ENCODE results near the gene ANKHD1. TPM values are rescaled to one million over a fixed set of nuclear protein-coding genes. Genes with fewer than 3 reads are reported as not detected.

Gene ANKHD1
- polyA plus RNA-seq, 1 donor from 2014 or later: 61.8 TPM

DNA sequence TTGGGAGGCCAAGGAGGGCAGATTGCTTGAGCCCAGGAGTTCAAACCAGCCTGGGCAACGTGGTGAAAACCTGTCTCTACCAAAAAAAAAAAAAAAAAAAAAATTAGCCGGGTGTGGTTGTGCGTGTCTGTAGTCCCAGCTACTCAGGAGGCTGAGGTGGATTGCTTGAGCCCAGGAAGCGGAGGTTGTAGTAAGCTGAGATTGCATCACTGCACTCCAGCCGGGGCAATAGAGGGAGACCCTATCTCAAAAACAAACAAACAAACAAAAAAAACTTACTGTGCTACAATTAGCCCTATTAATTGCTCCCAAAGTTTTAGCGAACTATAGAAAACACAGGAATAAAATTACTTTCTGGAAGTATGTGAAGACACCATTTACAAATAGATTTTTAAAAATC lies 67.6 kb downstream of the ANKHD1 start:
- no peaks in the 10 kb centered on the region for H3K79me2 ChIP-seq (replicated peaks; ENCODE audit: insufficient read depth, low read length)
- no peaks in the 10 kb centered on the region for H3K36me3 ChIP-seq (ENCODE audit: insufficient read depth, low read length)
- no peaks in the 10 kb centered on the region for H3F3A ChIP-seq (ENCODE audit: insufficient read depth, low read length, poor library complexity, severe bottlenecking)
- no peaks in the 10 kb centered on the region for H3K9me2 ChIP-seq (ENCODE audit: insufficient read depth, low read length)
- no peak overlapping the region for H2AFZ ChIP-seq (ENCODE audit: low read depth, low read length)
- no peak overlapping the region for H3K9ac ChIP-seq (ENCODE audit: low read length)
- H3K4me2 ChIP-seq (ENCODE audit: low read length): no peak overlapping the region
- H3K27ac ChIP-seq (ENCODE audit: low read length): no peak overlapping the region
- no peaks in the 10 kb centered on the region for H3K27me3 ChIP-seq (ENCODE audit: insufficient read depth, low read depth, low read length)
- TF ChIP-seq SMC3 (conservative IDR thresholded peaks at IDR 0.05; ENCODE audit: poor library complexity) (no peak), EP300 (conservative IDR thresholded peaks at IDR 0.05; ENCODE audit: poor library complexity, severe bottlenecking) (no peak), POLR2AphosphoS5 (IDR thresholded peaks at IDR 0.05) (no peak), MXI1 (conservative IDR thresholded peaks at IDR 0.05; ENCODE audit: poor library complexity, severe bottlenecking) (no peak), REST (IDR thresholded peaks at IDR 0.05; ENCODE audit: borderline replicate concordance) (no peak)
- no peak overlapping the region for H3K4me3 ChIP-seq (ENCODE audit: low read length)
- H3K9me3 ChIP-seq (ENCODE audit: low read length): no peaks in the 10 kb centered on the region
- no peaks in the 10 kb centered on the region for H4K20me1 ChIP-seq (ENCODE audit: insufficient read depth)

DNA sequence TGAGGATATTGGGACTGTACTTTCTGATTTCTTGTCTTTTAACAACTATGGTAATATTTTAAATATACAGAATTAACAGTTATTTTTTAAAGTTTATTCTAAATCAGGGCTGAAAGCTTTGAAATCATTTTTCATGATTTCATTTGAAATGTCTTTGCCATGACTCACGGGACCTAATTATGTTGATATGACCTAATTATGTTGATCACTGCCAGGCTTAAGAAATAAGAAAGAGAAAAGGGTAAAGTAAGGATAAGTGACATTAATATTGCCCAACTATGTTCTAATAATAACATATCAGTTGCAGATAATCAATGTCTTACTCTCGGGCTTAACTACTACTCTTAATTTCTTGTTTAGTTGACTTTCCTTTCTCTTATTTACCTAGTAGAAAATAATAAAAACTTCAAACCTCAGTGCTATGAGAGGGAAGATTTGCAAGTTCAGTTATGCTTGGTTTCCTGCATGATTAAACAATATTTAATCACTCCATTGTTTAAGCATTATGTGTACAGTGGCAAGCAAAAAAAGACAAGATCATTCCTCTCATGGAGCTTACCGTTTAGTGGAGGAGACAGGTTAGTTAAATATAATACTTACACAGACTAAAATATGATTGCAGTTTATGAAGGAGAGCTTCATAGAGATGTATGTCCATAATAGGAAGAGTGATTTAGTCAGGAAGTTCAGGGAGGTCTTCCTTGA lies 78.8 kb downstream of the ANKHD1 start:
- Histone ChIP-seq H3K36me3 (ENCODE audit: insufficient read depth, low read length) (peaks cover 3% of the 10 kb centered on the region), H3K27me3 (ENCODE audit: insufficient read depth, low read depth, low read length) (no peaks in the 10 kb centered on the region), H3F3A (ENCODE audit: insufficient read depth, low read length, poor library complexity, severe bottlenecking) (no peaks in the 10 kb centered on the region), H3K79me2 (replicated peaks; ENCODE audit: insufficient read depth, low read length) (no peaks in the 10 kb centered on the region), H3K4me3 (ENCODE audit: low read length) (no peak overlapping the region), H4K20me1 (ENCODE audit: insufficient read depth) (no peaks in the 10 kb centered on the region), H2AFZ (ENCODE audit: low read depth, low read length) (no peak overlapping the region), H3K9me2 (ENCODE audit: insufficient read depth, low read length) (no peaks in the 10 kb centered on the region), H3K9me3 (ENCODE audit: low read length) (no peaks in the 10 kb centered on the region), H3K27ac (ENCODE audit: low read length) (no peak overlapping the region), H3K4me2 (ENCODE audit: low read length) (peak overlapping the region; percentile 17), H3K9ac (ENCODE audit: low read length) (no peak overlapping the region)
- TF ChIP-seq POLR2AphosphoS5 (IDR thresholded peaks at IDR 0.05) (no peak), TAF1 (IDR thresholded peaks at IDR 0.05; ENCODE audit: low read depth) (no peak), EZH2 (IDR thresholded peaks at IDR 0.05; ENCODE audit: borderline replicate concordance, insufficient read depth, low read length, poor library complexity, severe bottlenecking) (no peak), SMC3 (conservative IDR thresholded peaks at IDR 0.05; ENCODE audit: poor library complexity) (no peak), MXI1 (conservative IDR thresholded peaks at IDR 0.05; ENCODE audit: poor library complexity, severe bottlenecking) (no peak), REST (IDR thresholded peaks at IDR 0.05; ENCODE audit: borderline replicate concordance) (no peak), RAD21 (conservative IDR thresholded peaks at IDR 0.05) (no peak), EP300 (conservative IDR thresholded peaks at IDR 0.05; ENCODE audit: poor library complexity, severe bottlenecking) (no peak)
- TF ChIP-seq, protein P1, sequence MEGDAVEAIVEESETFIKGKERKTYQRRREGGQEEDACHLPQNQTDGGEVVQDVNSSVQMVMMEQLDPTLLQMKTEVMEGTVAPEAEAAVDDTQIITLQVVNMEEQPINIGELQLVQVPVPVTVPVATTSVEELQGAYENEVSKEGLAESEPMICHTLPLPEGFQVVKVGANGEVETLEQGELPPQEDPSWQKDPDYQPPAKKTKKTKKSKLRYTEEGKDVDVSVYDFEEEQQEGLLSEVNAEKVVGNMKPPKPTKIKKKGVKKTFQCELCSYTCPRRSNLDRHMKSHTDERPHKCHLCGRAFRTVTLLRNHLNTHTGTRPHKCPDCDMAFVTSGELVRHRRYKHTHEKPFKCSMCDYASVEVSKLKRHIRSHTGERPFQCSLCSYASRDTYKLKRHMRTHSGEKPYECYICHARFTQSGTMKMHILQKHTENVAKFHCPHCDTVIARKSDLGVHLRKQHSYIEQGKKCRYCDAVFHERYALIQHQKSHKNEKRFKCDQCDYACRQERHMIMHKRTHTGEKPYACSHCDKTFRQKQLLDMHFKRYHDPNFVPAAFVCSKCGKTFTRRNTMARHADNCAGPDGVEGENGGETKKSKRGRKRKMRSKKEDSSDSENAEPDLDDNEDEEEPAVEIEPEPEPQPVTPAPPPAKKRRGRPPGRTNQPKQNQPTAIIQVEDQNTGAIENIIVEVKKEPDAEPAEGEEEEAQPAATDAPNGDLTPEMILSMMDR (IDR thresholded peaks at IDR 0.05; ENCODE audit: poor library complexity, severe bottlenecking): no peak
